HG03521 (cell line): ENCODE results near the gene NCSTN.

Experiments used
- ATAC-seq: cut with Tn5 transposase; IDR thresholded peaks from one replicate; pipeline ENCODE4 v1.9.1; 2021; ENCODE audit warnings: mild to moderate bottlenecking, moderate library complexity; ENCODE audit not compliant: unreplicated experiment

NCSTN gene

DNA sequence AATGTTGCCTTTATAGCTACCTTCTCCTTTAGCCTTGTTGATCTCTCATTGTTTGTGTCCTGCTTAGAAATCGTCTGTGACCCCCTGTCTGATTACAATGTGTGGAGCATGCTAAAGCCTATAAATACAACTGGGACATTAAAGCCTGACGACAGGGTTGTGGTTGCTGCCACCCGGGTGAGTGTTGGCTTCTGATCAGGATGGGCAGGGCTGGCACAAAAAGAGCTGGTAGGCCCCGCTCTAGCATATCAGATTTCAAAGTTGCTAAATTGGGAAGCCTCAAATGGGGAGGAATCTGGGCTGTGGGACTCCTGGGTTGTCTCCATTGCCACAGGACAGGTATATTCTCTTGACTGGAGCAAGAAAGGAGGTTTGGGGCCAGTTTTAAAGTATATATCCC lies 8.4 kb downstream of the NCSTN start:
- no peak for ATAC-seq

DNA sequence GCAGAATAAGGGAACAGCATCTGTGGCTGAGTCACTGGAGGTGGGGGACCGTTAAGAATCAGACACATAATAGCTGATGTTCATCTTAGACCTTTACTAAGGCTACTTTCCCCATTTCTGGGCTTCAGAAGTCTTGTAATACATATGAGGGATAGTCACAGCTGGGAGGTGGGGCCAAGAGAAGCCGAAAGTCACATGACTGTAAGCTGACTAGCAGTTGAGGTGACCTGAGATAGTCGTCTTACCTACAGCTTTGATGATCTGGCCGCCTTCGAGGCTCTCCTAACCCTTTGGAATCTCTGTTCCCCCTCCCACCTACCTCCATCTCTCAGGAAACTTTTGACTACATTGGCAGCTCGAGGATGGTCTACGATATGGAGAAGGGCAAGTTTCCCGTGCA lies 9.4 kb downstream of the NCSTN start:
- ATAC-seq, result no peak

DNA sequence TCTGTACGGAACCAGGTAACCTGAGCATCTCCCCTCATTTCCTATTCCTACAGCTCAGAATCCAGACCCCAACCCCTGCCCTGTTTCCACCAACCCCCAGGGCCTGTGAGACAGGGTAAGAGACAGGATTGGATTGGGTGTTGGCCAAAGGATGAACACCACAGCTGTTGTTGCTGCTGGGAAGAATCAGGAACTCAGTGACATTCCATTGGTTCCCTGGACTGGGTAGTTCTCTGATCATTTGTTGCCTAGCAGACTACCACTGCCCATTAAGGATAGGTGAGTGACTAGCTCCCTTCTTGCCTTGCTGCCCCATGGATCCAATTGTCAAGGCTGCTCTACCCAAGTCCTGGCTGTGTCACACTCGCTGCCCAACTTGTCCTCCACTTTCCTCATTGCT lies 10.0 kb downstream of the NCSTN start:
- ATAC-seq, result no peak

DNA sequence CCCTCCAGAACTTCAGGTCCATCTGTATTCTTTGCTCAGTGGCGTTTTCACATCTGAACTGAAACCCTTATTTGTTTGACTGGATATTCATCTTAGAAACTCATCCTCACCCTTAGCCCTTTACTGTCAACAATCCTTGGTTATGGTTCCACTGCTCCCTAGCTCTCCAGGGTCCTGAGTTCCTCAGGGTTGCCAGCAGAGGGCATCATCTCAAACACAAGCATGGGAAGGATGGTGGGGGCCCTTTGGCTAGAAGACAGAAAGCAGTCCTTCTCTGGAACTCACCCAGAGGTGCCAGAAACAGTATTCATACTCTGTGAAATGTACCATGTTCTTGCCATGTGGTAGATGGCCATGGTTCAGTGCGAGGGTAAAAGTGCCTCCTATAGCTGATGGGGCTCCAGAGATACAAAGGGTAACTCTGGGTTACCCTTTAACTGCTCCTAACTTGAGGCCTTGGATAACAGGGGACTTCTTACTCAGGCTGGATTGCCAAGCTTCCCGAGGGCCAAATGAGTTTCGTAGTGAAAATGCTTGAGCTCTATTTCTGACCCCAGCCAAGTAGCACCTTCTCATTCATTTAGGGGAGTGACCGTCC lies 11.3 kb downstream of the NCSTN start:
- ATAC-seq, result no peak

DNA sequence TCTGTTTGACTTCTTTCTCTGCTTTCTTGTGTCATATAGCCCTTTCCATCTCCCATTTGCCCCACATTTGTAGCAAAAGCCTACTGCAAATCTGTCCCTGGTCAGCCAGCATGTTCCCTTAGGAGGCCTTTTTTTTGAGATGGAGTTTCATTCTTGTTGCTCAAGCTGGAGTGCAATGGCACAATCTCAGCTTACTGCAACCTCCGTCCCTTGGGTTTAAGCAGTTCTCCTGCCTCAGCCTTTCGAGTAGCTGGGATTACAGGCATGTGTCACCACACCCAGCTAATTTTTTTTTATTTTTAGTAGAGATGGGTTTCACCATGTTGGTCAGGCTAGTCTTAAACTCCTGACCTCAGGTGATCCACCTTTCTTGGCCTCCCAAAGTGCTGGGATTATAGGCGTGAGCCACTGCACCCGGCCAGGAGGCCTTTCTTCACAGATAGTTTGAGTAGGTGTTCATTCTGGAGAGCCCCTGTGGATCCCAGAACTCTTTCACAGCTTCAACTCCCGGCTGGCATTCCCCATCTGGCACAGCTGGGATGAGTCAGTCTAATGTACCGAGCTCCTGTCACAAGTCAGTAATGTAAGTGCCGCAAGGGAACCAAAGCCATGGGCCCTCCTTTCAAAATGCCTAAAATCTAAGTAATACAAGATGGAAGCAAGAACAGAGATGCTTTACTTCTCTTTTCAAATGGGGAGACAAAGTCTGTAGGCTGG lies 14.3 kb downstream of the NCSTN start:
- no peak for ATAC-seq

DNA sequence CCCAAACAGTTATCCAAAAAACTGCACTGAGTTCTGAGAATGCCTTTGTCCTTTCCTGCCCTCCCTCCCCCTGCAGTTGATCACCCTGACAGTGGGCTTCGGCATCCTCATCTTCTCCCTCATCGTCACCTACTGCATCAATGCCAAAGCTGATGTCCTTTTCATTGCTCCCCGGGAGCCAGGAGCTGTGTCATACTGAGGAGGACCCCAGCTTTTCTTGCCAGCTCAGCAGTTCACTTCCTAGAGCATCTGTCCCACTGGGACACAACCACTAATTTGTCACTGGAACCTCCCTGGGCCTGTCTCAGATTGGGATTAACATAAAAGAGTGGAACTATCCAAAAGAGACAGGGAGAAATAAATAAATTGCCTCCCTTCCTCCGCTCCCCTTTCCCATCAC lies 14.9 kb downstream of the NCSTN start:
- ATAC-seq, result no peak

DNA sequence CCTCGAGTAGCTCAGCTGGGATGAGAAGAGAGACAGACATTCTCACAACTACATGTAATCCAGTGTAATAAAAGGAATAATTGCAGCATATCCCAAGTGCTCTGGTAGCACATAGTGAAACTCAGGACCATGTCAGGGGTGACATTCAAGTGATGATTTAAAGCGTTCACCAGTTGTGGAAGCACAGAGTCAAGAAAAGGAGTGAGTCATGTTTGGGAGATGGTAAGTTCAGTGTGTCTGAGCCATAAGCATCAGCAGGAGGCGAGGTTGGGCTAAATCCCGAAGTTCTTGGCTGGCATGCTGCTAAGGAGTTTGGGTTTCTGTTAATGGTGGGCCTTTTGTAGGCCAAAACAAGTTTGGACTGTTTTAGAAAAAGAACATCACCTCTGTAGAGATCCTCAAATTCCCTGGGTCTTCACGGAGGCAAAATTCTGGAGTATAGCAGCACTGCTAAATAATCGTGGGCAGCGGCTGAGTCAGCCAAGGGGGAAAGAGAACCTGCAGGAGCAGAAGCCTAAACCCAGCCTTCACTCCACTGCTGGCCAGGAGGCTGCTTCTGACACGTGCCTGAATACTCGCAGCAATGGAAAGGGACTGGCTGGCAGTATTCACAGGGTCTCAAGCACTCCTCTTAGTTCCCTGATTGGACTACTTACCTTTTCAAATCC lies 16.5 kb downstream of the NCSTN start:
- ATAC-seq, result no peak

DNA sequence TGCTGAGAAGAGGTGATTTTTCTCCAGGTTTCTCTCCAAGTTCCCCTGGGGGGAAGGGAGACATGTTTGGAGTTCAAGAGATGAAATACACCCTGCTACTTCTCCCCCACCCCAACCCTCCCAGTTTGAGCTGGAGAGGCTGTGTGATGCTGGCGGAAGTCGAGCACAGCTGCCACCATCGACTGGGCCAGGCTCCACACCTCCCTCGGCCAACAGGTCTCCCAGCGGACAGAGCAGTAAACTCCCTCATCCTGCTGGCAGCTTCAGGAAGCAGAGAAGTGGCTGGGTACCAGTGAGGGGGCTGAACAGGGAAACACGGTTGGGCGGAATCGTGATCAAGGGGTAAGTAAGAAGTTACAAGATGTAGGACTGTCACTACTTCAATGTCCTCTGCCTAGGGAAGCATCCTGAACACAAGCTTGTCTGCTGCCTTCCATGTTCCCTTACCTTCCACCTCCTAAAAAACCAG lies 17.1 kb downstream of the NCSTN start:
- no peak for ATAC-seq

DNA sequence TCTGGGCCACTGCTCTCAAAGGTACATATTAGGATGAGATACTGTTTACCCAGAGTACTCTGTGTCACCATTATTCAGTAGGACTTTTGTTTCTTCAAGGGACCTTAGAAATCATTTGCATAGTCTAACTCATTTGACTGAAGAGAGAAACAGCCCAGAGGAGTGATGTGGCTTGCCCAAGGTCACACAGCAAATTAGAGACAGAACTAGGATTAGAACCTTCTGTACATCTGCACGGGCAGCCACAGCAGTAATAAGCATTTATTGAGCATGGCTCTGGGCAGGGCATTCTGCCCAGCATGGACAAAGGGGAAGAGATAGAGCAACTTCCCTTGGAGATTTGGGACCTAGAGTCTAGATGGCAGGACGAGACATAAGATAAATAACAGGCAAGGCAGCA lies 18.0 kb downstream of the NCSTN start:
- ATAC-seq, result no peak

DNA sequence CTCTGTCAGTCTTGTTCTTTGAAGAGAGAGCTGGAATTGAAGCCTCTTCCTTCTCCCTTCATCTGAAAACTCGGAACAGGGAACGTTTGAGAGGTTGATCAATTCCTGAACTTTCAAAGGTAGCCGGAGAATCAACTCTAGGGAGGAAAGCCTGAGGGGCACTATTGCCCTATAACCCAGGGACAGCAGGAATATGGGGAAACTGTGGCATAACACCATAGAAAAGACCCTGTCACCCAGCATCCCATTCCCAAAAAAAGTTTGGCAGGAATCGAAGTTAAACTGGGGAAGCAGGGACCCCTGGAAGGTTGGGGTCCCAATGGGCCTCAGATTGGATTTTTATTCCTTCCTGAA lies 18.6 kb downstream of the NCSTN start:
- ATAC-seq, result no peak

DNA sequence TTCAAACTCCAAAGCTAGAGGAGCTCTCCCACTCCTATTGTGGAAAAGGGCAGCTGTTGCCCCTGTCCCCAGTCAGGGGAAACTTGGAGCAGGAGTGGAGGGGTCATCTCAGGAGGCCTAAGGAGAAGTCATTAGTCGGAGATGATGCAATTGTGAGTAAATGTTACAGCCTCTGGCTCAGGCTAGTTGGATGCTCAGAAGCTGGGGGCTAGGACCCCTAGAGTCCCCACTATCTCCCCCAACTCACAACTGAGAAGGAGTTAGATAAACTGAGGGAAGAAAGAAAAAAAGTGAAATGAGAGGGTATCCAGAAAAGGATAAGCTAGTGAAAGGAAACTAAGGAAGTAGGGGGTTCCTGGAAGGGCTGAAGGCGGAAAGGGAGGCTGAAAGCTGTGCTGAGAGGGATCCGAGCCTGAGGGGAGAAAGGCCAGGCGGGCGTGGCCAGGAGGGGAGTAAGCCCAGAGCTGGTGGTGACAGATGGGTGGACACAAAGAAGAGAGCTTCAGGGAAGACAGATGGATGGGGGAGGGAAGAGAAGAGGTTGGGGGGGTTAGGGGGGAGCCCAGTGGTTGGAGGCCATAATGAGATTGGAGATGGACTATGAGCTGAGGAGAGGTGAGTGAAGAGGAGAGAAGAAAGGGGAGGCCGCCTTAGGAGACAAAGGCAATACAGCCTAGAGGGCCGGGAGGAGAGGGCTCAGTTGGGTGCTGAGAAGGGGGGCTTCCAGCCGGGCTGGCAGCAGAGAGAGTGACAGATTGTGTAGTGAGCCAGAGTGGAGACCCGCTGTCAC lies 19.2 kb downstream of the NCSTN start:
- ATAC-seq, result no peak

DNA sequence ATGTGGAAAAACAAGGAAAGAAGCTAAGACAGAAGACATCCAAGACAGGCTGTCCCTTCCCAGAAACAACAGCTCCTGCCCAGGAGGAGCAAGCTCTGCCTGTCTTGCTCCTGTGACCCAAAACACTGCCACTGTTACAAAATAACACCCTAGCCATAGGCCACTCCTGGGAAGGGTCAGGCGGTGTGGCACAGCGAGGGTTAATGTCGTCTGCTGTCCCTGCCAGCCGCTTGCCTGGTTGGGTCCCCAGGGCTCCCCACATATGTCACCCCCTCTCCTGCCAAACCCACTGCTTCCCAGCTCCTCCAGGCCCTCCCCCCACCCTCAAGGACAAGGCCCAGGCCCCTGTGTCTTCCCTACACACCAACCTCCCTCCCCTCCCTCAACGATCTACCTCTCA lies 19.8 kb downstream of the NCSTN start:
- no peak for ATAC-seq

DNA sequence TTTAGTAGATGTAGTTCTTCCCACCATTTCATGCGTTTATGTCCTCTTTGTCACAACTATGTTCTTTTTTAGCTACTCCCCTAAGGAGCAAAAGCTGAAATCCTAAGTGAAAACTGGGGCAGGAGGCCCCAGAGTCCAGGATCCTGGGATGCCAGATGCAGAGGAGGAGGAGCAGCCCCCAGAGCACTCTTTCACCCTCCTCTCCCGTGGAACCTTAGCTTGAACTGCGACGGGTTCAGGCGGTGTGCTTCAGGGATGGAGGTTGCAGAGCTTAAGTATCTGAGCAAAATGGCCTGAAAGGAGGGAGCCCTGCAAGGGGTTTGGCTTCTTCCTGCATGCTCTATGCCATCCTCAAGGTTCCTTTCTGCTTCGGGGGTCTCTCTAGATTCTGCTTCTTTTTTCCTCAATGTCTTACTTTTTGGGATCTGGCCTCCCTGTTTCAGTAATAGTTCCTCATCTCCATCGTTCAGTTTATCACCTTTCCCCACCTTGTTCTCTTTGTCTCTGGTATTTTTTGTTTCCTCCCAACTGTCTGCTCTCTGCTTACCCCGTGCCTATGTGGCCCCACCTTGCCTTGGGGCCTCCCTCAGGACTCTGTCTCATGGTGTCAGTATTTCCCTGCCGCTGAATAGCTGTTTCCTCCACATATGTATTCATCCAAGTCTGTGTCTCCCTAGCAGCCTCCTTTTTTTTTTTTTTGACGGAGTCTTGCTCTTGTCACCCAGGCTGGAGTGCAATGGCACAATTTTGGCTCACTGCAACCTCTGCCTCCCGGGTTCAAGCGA lies 21.0 kb downstream of the NCSTN start:
- no peak for ATAC-seq

DNA sequence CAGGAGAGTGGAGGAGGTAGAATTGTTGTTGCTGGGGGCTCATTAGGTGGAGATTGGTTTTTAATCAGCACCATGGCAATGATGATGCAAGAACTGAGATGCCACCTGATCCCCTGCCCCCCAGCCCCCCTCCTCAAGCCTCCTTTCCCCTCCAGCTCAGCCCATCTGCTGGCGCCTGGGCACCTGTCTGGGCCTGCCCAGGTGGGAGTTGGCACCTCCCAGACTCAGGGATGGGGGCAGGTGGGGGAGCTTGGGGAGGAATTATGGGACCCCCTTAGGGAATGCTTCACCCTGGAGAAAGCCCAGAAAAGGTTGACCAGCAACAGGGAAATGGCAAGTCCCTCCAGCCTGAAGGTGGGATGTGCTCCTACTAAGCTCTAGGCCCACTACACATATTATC lies 22.1 kb downstream of the NCSTN start:
- ATAC-seq, result no peak

DNA sequence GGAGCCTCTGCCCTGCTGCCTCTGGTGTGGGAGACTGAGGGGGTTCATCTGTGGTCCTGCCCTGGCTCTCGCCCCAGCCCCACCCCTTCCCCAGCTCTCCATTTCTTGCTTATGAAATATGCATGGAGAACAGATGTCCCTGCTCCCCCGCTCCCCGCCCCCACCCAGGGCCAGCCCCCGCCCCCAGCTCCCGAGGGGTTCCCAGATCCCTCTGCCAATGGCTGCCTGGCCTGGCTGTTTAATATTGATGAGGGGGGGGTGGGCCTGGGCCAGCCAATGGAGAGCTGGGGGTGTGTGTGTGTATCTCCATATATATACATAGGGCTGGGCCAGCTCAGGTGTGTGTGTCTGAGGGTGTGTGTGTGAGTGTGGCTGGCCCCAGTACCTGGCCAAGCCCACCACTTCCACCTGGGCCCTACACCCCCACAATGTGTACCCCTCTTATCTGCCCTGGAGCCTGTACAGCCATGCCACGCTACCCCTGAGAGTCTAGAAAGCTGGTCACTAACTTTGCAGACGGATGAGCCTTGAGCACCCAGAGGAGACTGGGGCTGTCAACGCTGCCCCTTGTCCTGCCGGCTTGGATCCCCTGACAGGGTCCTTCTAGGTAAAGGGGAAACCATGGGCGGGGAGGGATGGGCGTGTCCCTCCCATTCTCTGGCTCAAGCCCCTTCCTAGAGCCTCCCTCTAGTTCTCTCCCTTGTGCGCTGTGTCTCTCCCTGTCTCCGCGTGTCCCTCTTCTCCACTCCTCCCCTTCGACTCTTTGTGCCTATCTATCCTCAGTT lies 23.7 kb downstream of the NCSTN start, which contains the start of gene NHLH1:
TSS of gene NHLH1 (plus strand) at position 341 of the 785 bp plus-strand sequence. CDS start 3,661 bp downstream, outside the sequence.
- ATAC-seq, result no peak

DNA sequence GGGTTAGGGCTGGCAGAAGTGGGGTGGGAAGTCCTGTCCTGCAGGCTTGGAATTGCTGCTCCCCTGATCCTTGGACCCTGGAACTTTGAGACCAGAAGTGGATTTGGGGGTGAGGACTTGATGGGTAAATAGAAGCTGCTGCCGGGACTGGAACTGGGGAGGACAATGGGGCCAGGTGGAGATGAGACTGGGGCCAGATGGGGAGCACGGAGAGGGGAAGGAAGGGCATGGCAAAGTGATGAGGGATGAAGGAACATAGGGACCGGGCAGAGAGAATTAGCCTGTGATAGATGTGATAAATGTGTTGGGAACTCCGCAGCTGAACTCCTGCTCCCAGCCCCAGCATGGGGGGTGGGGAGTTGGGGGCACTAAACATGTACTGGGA lies 24.3 kb downstream of the NCSTN start:
- ATAC-seq, result no peak

DNA sequence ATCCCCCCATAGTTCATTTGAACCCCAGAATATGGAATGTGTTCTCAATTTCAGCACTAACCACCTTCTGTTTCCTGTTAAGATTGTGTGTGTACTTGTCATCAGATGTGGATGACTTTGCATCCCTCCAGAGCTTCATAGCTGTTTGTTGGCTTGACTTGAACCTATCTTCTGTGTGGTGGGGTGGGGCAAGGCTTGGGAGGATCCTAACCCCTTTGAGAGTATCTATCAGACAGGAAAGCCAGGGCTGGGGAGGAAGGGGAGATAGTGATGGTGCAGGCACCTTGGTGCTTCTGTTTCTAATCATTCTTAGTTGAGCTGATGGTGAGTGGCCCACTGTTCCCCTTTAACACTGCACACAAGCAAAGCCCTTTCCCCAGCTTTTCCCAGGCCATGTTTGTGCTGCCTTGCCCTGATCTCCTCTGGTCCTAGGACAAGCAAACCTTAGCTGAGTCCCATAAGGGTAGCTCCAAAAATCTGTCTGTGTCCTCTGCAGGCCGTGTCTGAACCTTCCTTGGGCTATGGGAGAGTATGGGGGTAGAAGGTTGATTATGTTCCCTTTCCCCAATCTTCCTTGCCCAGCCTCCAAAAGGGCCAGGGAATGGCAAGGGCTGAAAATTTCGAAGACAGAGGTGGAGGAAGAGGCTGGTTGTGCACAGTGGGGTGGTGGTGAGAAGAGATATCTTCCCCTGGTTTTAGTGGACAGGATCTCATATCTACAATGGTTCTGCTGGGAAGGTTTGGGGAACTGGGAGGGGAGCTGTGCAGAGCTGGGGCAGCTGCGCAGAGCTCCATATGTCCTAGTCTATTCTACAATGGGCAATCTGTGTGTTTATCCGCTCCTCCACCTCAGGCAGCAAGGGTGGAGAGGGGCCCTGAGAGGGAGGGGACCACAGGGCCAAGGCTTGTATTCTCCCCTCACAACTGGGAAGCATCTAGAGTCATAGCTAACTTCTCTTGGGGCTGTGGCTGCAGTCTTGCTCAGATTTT lies 25.0 kb downstream of the NCSTN start:
- no peak for ATAC-seq

DNA sequence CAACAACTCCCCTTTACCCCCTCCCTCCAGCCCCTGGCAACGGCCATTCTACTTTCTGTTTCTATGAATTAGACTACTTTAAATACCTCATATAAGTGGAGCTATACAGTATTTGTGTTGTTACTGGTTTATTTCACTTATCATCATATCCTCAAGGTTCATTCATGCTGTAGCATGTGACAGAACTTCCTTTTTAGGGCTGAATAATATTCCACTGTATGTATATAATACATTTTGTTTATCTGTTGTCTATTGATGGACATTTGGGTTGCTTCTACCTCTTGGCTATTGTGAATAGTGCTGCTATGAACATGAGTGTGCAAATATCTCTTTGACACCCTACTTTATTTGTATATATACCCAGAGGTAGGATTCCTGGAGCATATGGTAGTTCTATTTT lies 25.9 kb downstream of the NCSTN start:
- no peak for ATAC-seq
